Right lobe of liver (tissue), 4 donors: Measurements from ENCODE around the gene RIPK3.

Source experiments
- CTCF ChIP-seq, 4 donors: fragments of 200-600 bp in 3 of 4; fragments of 450-650 bp in 1 of 4; IDR thresholded peaks; one replicate each; pipeline versions ENCODE4 v1.5.1 to v1.8.0; 2016 to 2022; ENCODE audit warnings: antibody characterized with exemption in 4 of 4, mild to moderate bottlenecking in 2 of 4
- POLR2A ChIP-seq: fragments of 450-650 bp; IDR thresholded peaks from one replicate; pipeline ENCODE4 v1.6.1; 2017; ENCODE audit warnings: antibody characterized with exemption, mild to moderate bottlenecking
- donor health status: DM: no; HTN: no; CAD: no.
- donor health status: DM: no; HTN: no; CAD: no.
- donor health status: DM: no; HTN: yes; CAD: no.

DNA sequence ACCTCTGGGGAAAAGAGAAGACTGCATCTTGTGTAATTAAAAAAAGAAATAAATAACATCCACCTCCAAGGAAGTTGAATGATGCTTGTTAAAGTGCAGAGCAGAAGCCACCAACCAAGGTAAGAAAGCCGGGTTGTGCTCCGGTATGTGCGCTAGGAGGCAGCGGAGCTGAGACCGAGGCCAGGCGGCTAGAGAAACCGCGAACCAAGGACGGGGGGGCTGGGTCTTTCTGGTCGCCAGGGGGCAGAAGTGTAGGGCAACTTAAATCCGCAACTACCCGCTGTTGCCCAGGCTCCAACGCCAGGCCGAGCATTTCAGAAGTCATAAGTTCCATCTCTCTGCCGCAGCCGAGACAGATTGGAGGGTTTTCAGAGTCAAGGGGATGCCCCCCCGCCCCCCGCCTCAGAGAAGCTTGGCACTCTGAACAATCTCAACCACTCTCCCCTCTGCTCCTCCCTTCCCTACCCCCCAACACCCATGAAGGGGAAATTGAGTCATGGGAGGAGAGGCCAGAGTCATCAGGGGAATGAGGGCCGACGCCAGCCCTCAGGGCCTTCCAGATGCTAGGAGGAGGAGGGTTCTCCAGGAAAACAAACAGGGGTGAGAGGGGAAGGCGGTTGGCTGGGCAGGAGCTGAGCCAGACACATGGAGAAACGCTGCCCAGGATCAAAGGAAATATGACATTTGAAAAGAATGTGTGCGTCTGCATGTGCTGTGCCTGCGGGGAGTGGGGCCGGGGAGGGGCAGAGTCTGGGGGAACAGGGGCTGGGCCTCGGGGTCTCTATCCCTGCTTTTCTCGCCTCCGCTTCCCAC lies 26.0 kb upstream of the RIPK3 start:
- TF ChIP-seq CTCF (IDR thresholded peaks at IDR 0.05) (peak; percentile 81 to 91 (median 84)), POLR2A (no peak)
